Measurements from ENCODE around the gene ROR2.

ROR2 gene

DNA sequence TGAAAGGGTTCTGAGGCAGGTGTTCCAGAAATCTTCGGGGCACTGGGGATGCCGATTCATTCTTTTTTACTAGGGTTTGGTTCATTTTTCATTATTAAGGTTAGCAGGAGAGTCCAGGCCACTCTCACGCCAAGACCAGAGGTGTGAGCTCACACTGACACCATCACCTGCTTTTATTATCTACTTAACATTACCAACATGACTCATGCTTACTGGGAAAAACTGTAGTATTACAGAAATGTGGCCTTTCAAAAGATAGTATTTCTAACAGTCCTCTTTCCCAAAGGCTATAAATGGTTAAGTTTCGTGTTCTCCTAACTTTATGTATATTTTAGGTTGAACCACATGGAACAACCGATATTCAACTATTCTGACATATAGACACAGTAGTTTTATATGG, 222.1 kb downstream of the ROR2 start:
- TF ChIP-seq CTCF (IDR thresholded peaks at IDR 0.05), result no peak
- Histone ChIP-seq H3K27ac (no peak overlapping the region), H3K4me3 (no peak overlapping the region)
- no peak for DNase-seq (ENCODE audit: low spot score)

GRCh38 chr9:91727316-91727861, 222.6 kb downstream of the ROR2 start:
- no peak for DNase-seq (ENCODE audit: low spot score)
- TF ChIP-seq CTCF (IDR thresholded peaks at IDR 0.05), result peak; percentile 39
- H3K27ac ChIP-seq, result no peak overlapping the region
- no peak overlapping the region for H3K4me3 ChIP-seq

DNA sequence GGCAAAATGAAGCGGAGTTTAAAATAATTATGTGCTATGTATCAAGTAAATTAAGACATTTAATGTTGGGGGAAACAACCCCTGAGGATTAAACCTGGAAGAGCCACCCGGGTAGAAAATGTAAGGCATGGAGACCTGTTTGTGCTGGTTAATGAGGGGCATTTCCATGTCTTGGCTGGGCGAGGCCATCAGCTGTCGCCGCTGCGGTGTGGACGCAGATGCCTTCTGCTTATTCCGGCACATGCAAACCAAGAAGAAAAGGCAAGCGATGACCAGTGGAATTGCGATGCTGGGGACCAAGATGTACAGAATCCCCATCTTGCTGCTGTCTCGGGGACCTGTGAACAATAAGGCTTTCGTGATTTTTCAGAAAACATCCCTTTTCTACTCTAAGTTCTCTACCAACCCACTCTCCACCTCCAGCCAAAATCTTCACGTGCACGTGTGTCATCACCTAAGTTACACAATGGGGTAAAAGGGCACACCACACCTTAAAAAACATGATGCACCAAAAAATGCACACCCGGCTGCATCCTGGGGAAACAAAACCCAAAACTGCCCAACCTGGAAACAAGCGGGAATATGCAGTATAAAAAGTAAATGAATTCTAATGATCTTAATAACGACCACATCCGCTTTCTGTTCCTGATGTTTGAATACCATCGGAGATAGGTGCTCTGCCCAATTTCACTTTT, 223.5 kb downstream of the ROR2 start:
- H3K27ac ChIP-seq, result no peak overlapping the region
- no peak for TF ChIP-seq CTCF (IDR thresholded peaks at IDR 0.05)
- H3K4me3 ChIP-seq, result no peak overlapping the region
- no peak for DNase-seq (ENCODE audit: low spot score)

DNA sequence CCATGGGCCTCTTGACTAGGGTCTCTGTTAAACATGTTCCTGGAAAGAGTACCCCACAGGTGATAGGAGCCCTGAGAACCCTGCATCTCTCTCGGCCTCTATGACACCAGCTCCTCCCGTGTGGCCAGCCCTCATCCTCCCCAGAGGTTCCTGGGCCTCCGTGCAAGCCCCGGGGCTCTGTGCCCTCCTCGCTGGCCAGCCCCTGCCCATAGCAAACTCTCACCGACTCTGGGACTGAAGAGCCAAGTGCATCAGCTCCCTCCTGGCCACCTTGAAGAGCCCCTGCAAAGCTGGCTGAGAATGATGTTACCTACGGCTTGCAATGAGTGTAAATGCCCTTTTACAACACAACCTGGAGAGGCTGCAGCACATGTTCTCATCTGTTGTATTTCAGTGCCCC, 224.4 kb downstream of the ROR2 start:
- TF ChIP-seq CTCF (IDR thresholded peaks at IDR 0.05), result no peak
- DNase-seq (ENCODE audit: low spot score), result no peak
- Histone ChIP-seq H3K27ac (no peak overlapping the region), H3K4me3 (no peak overlapping the region)

- no peak for DNase-seq (ENCODE audit: low spot score)
- Histone ChIP-seq H3K4me3 (no peak overlapping the region), H3K27ac (no peak overlapping the region)
- TF ChIP-seq CTCF (IDR thresholded peaks at IDR 0.05), result no peak
Measured at GRCh38 chr9:91724609-91725505, 225.2 kb downstream of the ROR2 start.

- H3K4me3 ChIP-seq, result no peak overlapping the region
- TF ChIP-seq CTCF (IDR thresholded peaks at IDR 0.05), result no peak
Measured at GRCh38 chr9:91724068-91724440, 226.0 kb downstream of the ROR2 start.

More at GRCh38 chr9:91724068-91724440, 226.0 kb downstream of the ROR2 start:
- no peak overlapping the region for H3K27ac ChIP-seq
- DNase-seq (ENCODE audit: low spot score), result no peak

Measured in coronary artery (tissue), 2 donors.